ENCODE data around the gene PLPP7.

The PLPP7 gene

DNA sequence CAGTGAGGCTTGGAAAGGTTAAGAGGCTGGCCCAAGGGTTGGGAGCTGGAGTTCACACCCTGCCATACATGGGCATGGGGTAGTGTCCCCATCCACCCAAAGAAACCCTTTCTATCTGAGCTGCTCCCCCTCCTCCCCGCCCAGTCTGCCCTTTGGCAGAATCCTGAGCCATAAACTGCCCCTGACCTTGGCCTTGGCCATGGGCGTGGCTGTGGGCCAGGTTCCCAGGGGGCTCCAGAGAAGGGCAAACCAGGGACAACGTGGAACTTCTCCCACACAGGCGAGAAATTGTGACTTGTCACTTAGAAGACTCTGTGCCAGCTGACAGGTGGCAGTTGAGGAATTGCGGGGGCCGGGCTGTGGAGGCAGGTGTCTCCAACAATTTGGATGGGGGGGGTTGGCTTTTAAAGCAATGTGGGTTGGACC is 18.0 kb upstream of the PLPP7 start:
- Histone ChIP-seq H2AFZ (ENCODE audit: low read depth) (no peak overlapping the region), H4K20me1 (ENCODE audit: insufficient read depth) (no peaks in the 10 kb centered on the region), H3K4me1 (ENCODE audit: low read depth, poor library complexity, severe bottlenecking) (peaks cover 24% of the 10 kb centered on the region), H3K4me3 (IDR thresholded peaks at IDR 0.05; ENCODE audit: insufficient read depth, low read depth, low read length) (no peak overlapping the region), H3K9ac (no peak overlapping the region), H3K4me2 (no peak overlapping the region), H3K36me3 (ENCODE audit: insufficient read depth) (no peaks in the 10 kb centered on the region), H3K79me2 (ENCODE audit: insufficient read depth, low read depth) (no peaks in the 10 kb centered on the region), H3K27ac (no peak overlapping the region), H3K27me3 (ENCODE audit: insufficient read depth, low read depth) (peaks cover 8% of the 10 kb centered on the region; the same call in 1 of the 2 replicates)
- TF ChIP-seq, protein P1, sequence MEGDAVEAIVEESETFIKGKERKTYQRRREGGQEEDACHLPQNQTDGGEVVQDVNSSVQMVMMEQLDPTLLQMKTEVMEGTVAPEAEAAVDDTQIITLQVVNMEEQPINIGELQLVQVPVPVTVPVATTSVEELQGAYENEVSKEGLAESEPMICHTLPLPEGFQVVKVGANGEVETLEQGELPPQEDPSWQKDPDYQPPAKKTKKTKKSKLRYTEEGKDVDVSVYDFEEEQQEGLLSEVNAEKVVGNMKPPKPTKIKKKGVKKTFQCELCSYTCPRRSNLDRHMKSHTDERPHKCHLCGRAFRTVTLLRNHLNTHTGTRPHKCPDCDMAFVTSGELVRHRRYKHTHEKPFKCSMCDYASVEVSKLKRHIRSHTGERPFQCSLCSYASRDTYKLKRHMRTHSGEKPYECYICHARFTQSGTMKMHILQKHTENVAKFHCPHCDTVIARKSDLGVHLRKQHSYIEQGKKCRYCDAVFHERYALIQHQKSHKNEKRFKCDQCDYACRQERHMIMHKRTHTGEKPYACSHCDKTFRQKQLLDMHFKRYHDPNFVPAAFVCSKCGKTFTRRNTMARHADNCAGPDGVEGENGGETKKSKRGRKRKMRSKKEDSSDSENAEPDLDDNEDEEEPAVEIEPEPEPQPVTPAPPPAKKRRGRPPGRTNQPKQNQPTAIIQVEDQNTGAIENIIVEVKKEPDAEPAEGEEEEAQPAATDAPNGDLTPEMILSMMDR (conservative IDR thresholded peaks at IDR 0.05; ENCODE audit: low read depth, low read length): no peak

DNA sequence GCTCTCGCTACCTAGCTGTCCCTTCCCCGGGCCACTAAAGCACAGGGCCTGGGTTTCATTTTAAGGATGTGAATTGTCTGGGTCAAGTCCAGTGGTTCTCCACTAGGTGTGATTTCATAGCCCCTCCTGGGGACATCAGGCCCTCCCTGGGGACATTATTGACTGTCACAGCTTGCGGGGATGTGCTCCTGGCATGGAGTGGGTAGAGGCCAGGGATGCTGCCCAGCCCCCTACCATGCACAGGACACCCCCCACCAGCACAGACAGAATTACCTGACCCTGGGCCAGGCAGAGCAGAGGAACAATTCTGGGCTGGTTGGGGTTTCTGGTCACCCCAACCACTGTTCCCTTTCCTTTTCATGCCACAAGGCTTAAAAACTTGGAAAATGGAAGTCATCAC is 17.3 kb upstream of the PLPP7 start:
- no peaks in the 10 kb centered on the region for H3K79me2 ChIP-seq (ENCODE audit: insufficient read depth, low read depth)
- no peak overlapping the region for H3K9ac ChIP-seq
- H3K27ac ChIP-seq: no peak overlapping the region
- no peaks in the 10 kb centered on the region for H3K36me3 ChIP-seq (ENCODE audit: insufficient read depth)
- H3K27me3 ChIP-seq (ENCODE audit: insufficient read depth, low read depth): peaks cover 9% of the 10 kb centered on the region; the same call in 1 of the 2 replicates
- H4K20me1 ChIP-seq (ENCODE audit: insufficient read depth): no peaks in the 10 kb centered on the region
- H2AFZ ChIP-seq (ENCODE audit: low read depth): no peak overlapping the region
- TF ChIP-seq, protein P1 (conservative IDR thresholded peaks at IDR 0.05; ENCODE audit: low read depth, low read length): no peak
- no peak overlapping the region for H3K4me2 ChIP-seq
- H3K4me3 ChIP-seq (IDR thresholded peaks at IDR 0.05; ENCODE audit: insufficient read depth, low read depth, low read length): no peak overlapping the region
- peaks cover 24% of the 10 kb centered on the region for H3K4me1 ChIP-seq (ENCODE audit: low read depth, poor library complexity, severe bottlenecking)

DNA sequence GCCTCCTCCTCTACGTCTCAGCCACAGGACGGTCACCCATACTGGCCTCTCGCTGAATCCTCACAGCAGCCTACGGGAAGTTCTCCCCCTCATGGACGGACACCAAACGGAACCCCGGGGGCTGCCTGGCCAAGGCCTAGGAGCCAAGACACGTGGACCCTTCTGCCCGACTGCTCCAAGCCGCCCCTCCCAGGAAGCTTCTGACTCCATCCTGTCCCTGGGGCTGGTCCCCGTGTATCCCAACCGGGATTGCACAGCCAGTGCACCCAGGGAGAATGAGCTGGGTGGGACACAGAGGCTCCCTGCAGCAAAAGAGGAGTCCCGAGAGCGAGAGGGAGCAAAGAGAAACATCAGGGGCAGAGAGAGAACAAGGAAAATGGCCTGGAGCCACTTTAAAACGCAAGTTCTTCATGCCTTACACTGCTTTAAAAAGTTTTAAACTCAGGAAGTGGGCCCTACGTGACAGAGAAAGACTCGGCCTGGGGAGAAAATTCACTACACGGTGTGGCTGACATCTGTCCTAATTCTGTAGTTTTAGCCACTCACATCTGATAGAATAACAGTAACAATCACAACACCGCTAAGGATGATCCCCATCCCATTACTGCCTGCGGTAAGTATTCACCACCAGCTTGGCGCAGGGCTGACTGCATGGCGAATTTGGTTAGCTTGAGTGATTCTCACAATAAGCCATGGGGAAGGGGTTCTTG is 16.2 kb upstream of the PLPP7 start:
- H3K9ac ChIP-seq: no peak overlapping the region

DNA sequence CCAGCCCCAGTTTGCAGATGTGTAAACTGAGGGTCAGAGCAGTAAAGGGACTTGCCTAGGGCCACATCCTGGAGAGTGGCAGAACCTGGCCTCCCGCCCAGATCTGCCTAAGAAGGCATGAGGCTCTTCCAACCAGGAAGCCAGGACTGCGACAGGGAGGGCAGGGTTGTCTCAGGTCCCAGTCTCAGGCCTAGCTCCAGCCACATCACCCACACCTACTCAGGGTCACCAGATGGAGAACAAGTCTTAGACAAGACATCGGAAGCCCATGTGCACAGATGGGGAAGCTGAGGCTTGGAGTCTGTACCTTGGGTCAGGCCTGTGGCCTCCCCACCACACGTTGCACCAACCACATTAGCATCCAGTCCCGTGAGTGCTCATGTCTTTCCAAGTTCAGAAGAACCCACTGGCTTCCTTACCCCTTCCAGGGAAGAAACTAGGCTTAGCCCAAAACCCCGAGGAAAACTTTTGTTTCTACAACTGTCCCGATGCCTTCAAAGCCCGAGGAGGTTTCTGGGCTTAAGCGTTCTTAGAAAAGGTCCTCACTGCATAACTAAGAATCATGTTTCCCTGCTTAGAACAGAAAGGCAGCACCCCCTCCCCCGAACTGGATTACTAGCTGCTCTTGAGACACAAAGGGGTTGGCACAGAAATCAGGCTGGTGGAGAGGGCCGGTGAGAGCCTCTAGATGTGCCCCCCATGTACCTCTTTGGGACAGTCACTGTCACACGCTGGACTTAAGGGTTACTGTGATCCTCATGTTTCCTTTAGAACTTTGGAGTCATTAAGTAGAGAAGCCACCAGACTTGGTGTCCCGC is 15.5 kb upstream of the PLPP7 start:
- Histone ChIP-seq H3K27me3 (ENCODE audit: insufficient read depth, low read depth) (peaks cover 9% of the 10 kb centered on the region; the same call in 1 of the 2 replicates), H3K4me2 (no peak overlapping the region), H3K4me3 (IDR thresholded peaks at IDR 0.05; ENCODE audit: insufficient read depth, low read depth, low read length) (no peak overlapping the region), H3K9ac (no peak overlapping the region), H3K79me2 (ENCODE audit: insufficient read depth, low read depth) (no peaks in the 10 kb centered on the region), H2AFZ (ENCODE audit: low read depth) (no peak overlapping the region), H4K20me1 (ENCODE audit: insufficient read depth) (no peaks in the 10 kb centered on the region), H3K27ac (no peak overlapping the region), H3K4me1 (ENCODE audit: low read depth, poor library complexity, severe bottlenecking) (peaks cover 12% of the 10 kb centered on the region), H3K36me3 (ENCODE audit: insufficient read depth) (no peaks in the 10 kb centered on the region)
- TF ChIP-seq, protein P1 (conservative IDR thresholded peaks at IDR 0.05; ENCODE audit: low read depth, low read length): no peak

More for the DNA sequence above, 16.2 kb upstream of the PLPP7 start:
- Histone ChIP-seq H3K27ac (no peak overlapping the region), H3K4me2 (no peak overlapping the region), H3K27me3 (ENCODE audit: insufficient read depth, low read depth) (peaks cover 9% of the 10 kb centered on the region; the same call in 1 of the 2 replicates), H3K36me3 (ENCODE audit: insufficient read depth) (no peaks in the 10 kb centered on the region), H3K4me1 (ENCODE audit: low read depth, poor library complexity, severe bottlenecking) (peaks cover 20% of the 10 kb centered on the region), H3K79me2 (ENCODE audit: insufficient read depth, low read depth) (no peaks in the 10 kb centered on the region), H2AFZ (ENCODE audit: low read depth) (no peak overlapping the region), H4K20me1 (ENCODE audit: insufficient read depth) (no peaks in the 10 kb centered on the region), H3K4me3 (IDR thresholded peaks at IDR 0.05; ENCODE audit: insufficient read depth, low read depth, low read length) (no peak overlapping the region)
- TF ChIP-seq, protein P1 (conservative IDR thresholded peaks at IDR 0.05; ENCODE audit: low read depth, low read length): no peak
